Measurements from ENCODE around the gene DTWD2.
"Not testable (repeated sequence)": the region's sequence is repeated elsewhere in the genome, so short reads cannot be mapped to it uniquely, and the experiment has no call there.

The DTWD2 gene

DNA sequence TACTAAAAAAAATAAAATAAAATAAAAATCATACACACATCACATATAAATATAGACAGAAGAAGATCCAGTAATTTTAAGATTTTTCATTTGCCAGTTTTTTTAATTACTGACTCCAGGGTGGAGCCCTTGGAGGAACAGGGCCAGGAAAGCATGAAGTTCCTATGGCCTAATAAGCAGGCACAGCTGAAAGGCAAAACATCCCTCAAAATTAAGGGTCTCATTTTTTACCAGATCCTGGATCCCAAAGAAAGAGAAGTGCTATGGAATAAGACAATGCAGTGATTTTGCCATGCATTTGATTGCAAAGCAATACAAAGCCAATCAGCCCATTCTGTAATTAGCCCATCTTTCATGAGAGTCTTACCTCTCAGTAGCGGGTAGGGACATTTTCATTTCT, 11.3 kb upstream of the DTWD2 start:
- in situ Hi-C loops (cut with HindIII; ENCODE audit: low sequenced_read_pairs) = no loop called here
- no peak for DNase-seq (ENCODE audit: low read depth)
- TF ChIP-seq CTCF (IDR thresholded peaks at IDR 0.05; ENCODE audit: low read depth, low read length, missing control alignments) = no peak

GRCh38 chr5:118998861-118999260, 10.5 kb upstream of the DTWD2 start:
- H3K4me3 ChIP-seq (ENCODE audit: low read depth, low read length); DNase-seq (ENCODE audit: low read depth); in situ Hi-C loops (cut with HindIII; ENCODE audit: low sequenced_read_pairs): not testable (repeated sequence)

More for the DNA sequence above, 11.3 kb upstream of the DTWD2 start:
- no peak overlapping the region for H3K4me3 ChIP-seq (ENCODE audit: low read depth, low read length)

GRCh38 chr5:118996098-118996497, 7.8 kb upstream of the DTWD2 start:
- DNase-seq (ENCODE audit: low read depth) = no peak
- H3K4me3 ChIP-seq (ENCODE audit: low read depth, low read length) = no peak overlapping the region
- no peak for TF ChIP-seq CTCF (IDR thresholded peaks at IDR 0.05; ENCODE audit: low read depth, low read length, missing control alignments)
- in situ Hi-C loops (cut with HindIII; ENCODE audit: low sequenced_read_pairs) = no loop called here

DNA sequence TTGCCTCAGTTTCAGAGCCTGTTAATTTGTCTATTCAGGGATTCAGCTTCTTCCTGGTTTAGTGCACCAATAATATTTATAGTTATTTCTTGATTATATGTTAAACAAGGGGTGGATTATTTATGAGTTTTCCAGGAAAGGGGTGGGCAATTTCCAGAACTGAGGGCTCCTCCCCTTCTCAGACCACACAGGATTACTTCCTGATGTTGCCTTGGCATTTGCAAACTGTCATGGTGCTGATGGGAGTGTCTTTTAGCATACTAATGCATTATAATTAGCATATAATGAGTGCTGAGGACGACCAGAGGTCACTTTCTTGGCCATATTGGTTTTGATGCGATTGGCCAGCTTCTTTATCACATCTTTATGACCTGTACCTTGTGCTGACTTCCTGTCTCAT, 6.2 kb upstream of the DTWD2 start:
- no peak for DNase-seq (ENCODE audit: low read depth)
- no peak for TF ChIP-seq CTCF (IDR thresholded peaks at IDR 0.05; ENCODE audit: low read depth, low read length, missing control alignments)
- in situ Hi-C loops (cut with HindIII; ENCODE audit: low sequenced_read_pairs) = no loop called here
- no peak overlapping the region for H3K4me3 ChIP-seq (ENCODE audit: low read depth, low read length)

DNA sequence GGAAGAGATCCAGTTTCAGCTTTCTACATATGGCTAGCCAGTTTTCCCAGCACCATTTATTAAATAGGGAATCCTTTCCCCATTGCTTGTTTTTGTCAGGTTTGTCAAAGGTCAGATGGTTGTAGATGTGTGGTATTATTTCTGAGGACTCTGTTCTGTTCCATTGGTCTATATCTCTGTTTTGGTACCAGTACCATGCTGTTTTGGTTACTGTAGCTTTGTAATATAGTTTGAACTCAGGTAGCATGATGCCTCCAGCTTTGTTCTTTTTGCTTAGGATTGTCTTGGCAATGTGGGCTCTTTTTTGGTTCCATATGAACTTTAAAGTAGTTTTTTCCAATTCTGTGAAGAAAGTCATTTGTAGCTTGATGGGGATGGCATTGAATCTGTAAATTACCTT, 4.8 kb upstream of the DTWD2 start:
- in situ Hi-C loops (cut with HindIII; ENCODE audit: low sequenced_read_pairs); H3K4me3 ChIP-seq (ENCODE audit: low read depth, low read length); DNase-seq (ENCODE audit: low read depth): not testable (repeated sequence)

DNA sequence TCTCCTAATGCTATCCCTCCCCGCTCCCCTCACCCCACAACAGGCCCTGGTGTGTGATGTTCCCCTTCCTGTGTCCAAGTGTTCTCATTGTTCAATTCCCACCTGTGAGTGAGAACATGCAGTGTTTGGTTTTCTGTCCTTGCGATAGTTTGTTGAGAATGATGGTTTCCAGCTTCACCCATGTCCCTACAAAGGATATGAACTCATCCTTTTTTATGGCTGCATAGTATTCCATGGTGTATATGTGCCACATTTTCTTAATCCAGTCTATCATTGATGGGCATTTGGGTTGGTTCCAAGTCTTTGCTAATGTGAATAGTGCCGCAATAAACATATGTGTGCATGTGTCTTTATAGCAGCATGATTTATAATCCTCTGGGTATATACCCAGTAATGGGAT, 3.7 kb upstream of the DTWD2 start:
- in situ Hi-C loops (cut with HindIII; ENCODE audit: low sequenced_read_pairs) = not testable (repeated sequence)

GRCh38 chr5:118990582-118990981, 2.2 kb upstream of the DTWD2 start:
- no peak overlapping the region for H3K4me3 ChIP-seq (ENCODE audit: low read depth, low read length)
- in situ Hi-C loops (cut with HindIII; ENCODE audit: low sequenced_read_pairs) = no loop called here
- DNase-seq (ENCODE audit: low read depth) = no peak
- TF ChIP-seq CTCF (IDR thresholded peaks at IDR 0.05; ENCODE audit: low read depth, low read length, missing control alignments) = no peak

More for the DNA sequence above, 3.7 kb upstream of the DTWD2 start:
- not testable (repeated sequence) for DNase-seq (ENCODE audit: low read depth); H3K4me3 ChIP-seq (ENCODE audit: low read depth, low read length)

DNA sequence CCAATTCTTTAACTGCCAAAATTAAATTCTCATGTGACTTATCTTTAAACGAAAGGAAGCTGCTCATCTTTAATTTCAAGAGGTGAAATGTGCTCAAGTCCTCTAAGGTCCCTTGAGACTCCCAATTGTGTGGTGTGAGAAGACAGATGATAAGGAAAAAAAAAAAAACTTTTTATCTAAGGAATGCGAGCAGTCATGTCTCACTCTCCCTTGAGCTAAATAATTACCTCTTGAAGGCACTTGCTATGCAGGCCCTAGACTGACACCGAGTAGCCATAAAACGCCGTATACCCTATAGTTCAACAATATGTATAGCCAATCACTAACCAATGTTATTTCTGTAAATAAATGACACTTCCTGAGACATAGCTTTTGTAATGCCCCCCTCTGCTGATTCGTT, 1.5 kb upstream of the DTWD2 start:
- DNase-seq (ENCODE audit: low read depth) = no peak
- no peak overlapping the region for H3K4me3 ChIP-seq (ENCODE audit: low read depth, low read length)
- TF ChIP-seq CTCF (IDR thresholded peaks at IDR 0.05; ENCODE audit: low read depth, low read length, missing control alignments) = no peak
- in situ Hi-C loops (cut with HindIII; ENCODE audit: low sequenced_read_pairs) = no loop called here

Data from astrocyte of the cerebellum (primary cell).